Muscle layer of colon (tissue), 2 donors: ENCODE results near the gene CACNA2D2.

Experiments
- H3K27ac ChIP-seq: one replicate; pipeline ENCODE4 v1.7.0; 2013; ENCODE audit warnings: low read depth, mild to moderate bottlenecking, low read length, moderate library complexity
- H3K27me3 ChIP-seq, 2 donors: one replicate each; pipeline ENCODE4 v1.7.0; 2013; ENCODE audit warnings: low read length in 2 of 2, mild to moderate bottlenecking in 2 of 2; ENCODE audit not compliant: insufficient read depth in 2 of 2, control insufficient read depth in 1 of 2
- H3K36me3 ChIP-seq: one replicate; pipeline ENCODE4 v1.7.0; 2013; ENCODE audit warnings: mild to moderate bottlenecking, low read length; ENCODE audit not compliant: insufficient read depth
- H3K4me1 ChIP-seq: one replicate; pipeline ENCODE4 v1.7.0; 2013; ENCODE audit warnings: mild to moderate bottlenecking, low read length; ENCODE audit not compliant: insufficient read depth
- H3K4me3 ChIP-seq, 2 donors: one replicate each; pipeline ENCODE4 v1.7.0; 2013; ENCODE audit warnings: low read length in 2 of 2, low read depth in 1 of 2, mild to moderate bottlenecking in 1 of 2, moderate library complexity in 1 of 2
- H3K9ac ChIP-seq: one replicate; pipeline ENCODE4 v1.7.0; 2013; ENCODE audit warnings: low read length
- H3K9me3 ChIP-seq: one replicate; pipeline ENCODE4 v1.7.0; 2013; ENCODE audit warnings: mild to moderate bottlenecking, low read length
- donor health status: abdominal sarcoma.
- donor health status: Adenocarcinoma of cecum.

The CACNA2D2 gene

DNA sequence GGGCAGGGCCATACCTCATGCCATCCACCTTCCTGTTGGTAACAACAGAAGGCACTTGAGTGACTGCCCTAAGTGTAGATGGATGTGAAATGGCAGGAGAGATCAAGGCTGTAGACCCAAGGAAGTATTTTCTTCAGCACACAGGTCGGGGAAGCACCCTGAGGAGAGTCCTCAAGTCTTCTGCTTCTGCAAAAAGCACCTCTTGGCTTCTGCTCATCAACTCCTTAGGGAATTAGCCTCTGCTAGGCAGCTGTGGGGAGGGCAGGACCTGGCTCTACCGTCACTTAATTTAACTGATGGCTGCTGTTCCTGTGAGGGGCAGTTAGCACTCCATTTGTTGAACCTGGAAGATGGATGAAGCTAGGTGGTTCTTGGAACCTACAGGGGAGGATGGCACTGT is 6.9 kb upstream of the CACNA2D2 start:
- Histone ChIP-seq H3K4me1 (peaks cover 2% of the 10 kb centered on the region), H3K9ac (no peak overlapping the region), H3K27me3 (no peaks in the 10 kb centered on the region)

DNA sequence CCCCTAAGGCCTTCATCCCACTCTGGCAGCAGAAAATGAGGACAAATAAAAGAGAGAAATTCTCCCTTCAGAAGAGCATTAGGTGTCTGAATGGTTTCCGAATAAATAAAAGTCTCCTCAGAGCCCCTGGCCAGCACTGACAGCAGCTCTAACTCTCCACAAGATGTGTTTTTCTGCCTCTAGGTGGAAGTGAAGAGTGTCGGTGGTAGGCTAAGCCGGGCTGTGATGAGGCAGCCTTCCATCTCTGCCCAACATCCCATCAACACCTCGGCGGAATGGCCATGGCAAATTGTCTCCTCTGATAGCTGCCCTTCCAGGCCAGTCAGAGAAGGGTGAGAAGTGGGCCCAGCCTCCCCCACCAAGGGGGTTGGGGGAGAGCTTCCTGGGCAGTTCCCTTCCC is 6.3 kb upstream of the CACNA2D2 start:
- no peak overlapping the region for H3K9ac ChIP-seq
- no peaks in the 10 kb centered on the region for H3K36me3 ChIP-seq
- H3K4me1 ChIP-seq = no peaks in the 10 kb centered on the region
- H3K27ac ChIP-seq = no peak overlapping the region
- no peaks in the 10 kb centered on the region for H3K9me3 ChIP-seq
- H3K27me3 ChIP-seq = no peaks in the 10 kb centered on the region
- H3K4me3 ChIP-seq = no peak overlapping the region

More for the DNA sequence above, 6.9 kb upstream of the CACNA2D2 start:
- Histone ChIP-seq H3K36me3 (no peaks in the 10 kb centered on the region), H3K9me3 (no peaks in the 10 kb centered on the region), H3K4me3 (no peak overlapping the region), H3K27ac (no peak overlapping the region)

DNA sequence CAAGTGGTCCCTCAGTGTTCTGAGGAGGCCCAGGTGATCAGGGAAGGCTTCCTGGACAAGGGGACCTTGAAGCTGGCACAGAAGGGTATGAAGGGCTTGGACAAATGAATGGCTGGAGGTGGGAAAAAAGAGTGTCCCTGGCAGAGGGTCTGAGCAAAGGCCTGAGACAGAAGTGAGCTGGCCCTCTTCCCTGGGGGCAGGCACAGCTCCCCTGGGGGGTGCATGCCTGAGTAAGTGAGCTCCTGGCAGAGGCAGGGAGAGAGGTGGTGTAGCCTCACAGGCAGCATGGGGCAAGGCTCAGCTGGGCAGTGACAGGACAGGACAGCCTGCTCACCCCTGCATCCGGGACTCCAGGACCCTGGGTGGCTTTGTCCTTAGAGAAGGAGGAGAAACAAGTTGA is 5.4 kb upstream of the CACNA2D2 start:
- no peaks in the 10 kb centered on the region for H3K9me3 ChIP-seq
- H3K9ac ChIP-seq = no peak overlapping the region
- no peaks in the 10 kb centered on the region for H3K4me1 ChIP-seq
- no peak overlapping the region for H3K27ac ChIP-seq
- H3K27me3 ChIP-seq = no peaks in the 10 kb centered on the region
- no peaks in the 10 kb centered on the region for H3K36me3 ChIP-seq
- H3K4me3 ChIP-seq = no peak overlapping the region

DNA sequence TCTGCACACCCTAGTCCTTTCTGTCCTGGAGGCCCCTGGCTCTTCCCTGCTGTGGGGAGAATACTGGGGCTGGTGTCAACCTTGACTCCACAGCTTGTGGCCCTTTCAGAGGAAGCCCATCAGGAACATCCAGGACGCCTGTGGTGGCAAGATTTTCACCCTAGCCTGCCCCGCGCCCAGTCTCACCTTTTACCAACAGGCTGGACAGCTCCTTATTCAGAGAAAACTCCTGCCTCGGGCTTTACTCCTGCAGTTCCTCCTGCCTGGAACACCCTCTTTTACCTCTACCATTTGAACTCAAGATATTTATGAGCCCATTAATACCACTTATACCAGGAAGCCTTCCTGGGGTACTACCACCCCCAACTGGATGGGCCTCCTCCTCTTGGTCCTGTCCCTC is 2.7 kb upstream of the CACNA2D2 start:
- Histone ChIP-seq H3K27me3 (peaks cover 0 to 14% of the 10 kb centered on the region in 2 donors), H3K4me1 (peaks cover 5% of the 10 kb centered on the region), H3K4me3 (no peak overlapping the region), H3K36me3 (no peaks in the 10 kb centered on the region), H3K9ac (no peak overlapping the region), H3K27ac (no peak overlapping the region), H3K9me3 (no peaks in the 10 kb centered on the region)

DNA sequence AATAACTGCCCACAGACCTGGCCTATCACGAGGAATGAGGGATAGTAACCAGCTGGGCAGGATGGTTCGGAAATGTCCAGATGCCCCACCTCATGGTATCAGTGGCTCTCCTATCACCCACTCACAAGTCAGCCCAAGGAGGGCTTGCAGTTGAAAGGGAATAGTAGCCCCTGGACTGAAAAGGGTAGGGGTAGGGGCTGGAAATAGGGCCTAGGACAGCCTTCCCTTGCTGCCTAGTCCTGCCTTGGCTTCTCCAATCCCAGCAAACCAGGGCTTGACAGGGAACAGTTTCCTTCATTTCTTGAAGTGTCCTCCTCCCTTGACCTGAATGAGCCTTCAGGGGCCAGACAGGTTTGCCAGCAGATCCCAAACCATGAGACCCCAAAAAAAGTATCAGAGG is 1.2 kb upstream of the CACNA2D2 start:
- Histone ChIP-seq H3K36me3 (no peaks in the 10 kb centered on the region), H3K9me3 (no peaks in the 10 kb centered on the region), H3K4me1 (peaks cover 5% of the 10 kb centered on the region), H3K4me3 (no peak overlapping the region), H3K27me3 (peaks cover 6 to 21% of the 10 kb centered on the region in 2 donors), H3K27ac (no peak overlapping the region), H3K9ac (no peak overlapping the region)

DNA sequence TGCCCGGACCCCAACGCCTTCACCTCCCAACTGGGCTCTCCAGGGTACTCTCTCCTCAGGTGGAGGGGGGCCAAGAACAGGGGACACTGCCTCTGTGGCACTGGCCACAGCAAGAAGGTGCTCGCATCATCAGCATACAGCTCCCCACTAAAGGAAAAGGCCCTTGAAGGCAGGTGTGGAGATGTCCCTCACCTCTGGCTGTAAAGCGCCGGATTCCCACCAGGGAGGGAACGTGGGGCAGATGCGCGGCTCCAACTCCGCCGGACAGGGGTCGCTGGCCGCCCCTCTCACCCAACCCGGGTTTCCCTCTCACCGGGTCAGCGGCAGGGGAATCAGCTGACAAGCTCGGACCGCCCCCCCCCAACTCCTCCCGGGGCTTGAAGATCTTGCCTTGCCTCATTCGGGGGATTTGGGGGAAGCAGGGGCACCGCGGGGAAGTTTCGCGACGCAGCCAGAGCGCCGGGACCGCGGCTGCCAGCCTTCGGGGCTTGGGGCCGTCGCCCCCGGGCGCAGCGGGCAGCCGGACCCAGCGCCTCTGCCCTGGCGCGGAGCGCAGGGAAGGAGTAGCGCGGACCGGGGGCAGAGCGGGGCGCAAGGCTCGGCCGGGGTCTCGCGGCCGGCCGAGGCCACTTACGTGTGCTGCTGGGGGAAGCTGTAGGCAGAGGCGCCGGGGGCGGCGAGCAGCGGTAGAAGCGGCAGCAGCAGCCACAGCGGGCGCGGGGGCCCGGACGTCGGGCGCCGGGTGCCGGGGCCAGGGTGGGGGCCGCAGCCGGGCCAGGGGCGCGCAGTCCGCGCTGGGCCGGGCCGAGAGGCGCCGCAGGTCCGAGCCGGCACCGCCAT is 630 bp downstream of the CACNA2D2 start:
- H3K27ac ChIP-seq = no peak overlapping the region
- peaks cover 5% of the 10 kb centered on the region for H3K4me1 ChIP-seq
- peaks cover 6 to 25% of the 10 kb centered on the region in 2 donors for H3K27me3 ChIP-seq
- no peak overlapping the region for H3K9ac ChIP-seq
- peak overlapping the region; percentile 50 to 56 for H3K4me3 ChIP-seq
- H3K36me3 ChIP-seq = no peaks in the 10 kb centered on the region
- no peaks in the 10 kb centered on the region for H3K9me3 ChIP-seq

DNA sequence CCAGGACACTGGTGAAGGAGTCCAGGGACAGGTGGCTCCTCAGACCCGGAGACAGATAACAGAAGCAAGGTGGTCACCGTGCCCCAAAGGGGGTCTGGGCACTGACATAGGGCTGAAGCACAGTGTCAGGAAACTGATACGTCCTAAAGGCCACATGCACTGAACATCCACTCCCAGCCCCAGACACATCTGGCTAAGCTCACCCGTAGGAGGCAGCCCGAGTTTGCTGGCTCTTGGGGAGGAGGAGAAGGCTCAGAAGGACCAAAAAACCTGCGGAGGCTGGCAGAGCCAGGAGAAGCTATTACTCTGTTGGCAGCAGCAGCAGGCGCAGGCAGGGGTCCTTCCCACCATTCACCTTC is 1.2 kb downstream of the CACNA2D2 start:
- Histone ChIP-seq H3K27ac (no peak overlapping the region), H3K27me3 (peaks cover 6 to 25% of the 10 kb centered on the region in 2 donors), H3K9me3 (no peaks in the 10 kb centered on the region), H3K9ac (no peak overlapping the region), H3K4me3 (no peak overlapping the region), H3K4me1 (peaks cover 5% of the 10 kb centered on the region), H3K36me3 (no peaks in the 10 kb centered on the region)

DNA sequence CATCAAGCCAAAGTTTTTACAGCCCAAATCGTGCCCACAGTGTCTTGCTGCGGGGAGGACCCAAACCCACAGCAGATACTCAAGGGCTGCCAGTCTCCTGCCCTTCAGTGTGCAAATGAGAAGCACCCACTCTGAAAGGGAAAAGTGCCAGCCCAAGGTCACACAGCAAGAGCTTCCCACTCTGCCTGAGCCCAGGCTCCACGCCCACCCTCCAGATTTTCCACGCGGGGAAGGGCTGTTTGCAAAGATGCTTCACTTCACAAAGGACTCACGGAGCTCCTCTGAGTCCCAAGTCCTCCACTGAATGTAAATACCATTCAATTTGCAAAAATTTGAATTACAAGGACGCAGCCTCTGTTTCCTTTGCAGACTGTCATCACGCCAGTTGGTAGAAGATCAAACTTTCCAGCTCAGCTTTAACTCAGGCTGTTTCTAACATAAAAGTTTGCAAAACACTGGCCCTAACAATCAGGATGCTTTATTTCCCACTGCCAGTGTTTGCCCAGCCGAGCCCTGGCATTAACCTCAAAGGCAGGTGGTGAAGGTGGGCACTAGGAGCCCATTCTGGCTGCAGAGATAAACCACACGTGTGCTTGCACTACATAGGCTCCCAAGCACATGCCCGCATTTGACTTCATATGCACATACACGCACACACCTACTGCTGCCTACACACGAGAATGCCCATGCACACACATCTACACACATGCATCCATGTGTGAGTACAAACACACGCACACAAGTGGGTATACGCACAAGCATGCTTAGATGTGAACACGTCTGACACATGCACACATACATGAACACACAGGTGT is 7.6 kb downstream of the CACNA2D2 start:
- H3K9ac ChIP-seq = no peak overlapping the region
- peaks cover 6 to 11% of the 10 kb centered on the region in 2 donors for H3K27me3 ChIP-seq
- no peak overlapping the region for H3K4me3 ChIP-seq
- no peak overlapping the region for H3K27ac ChIP-seq
- H3K9me3 ChIP-seq = no peaks in the 10 kb centered on the region
- no peaks in the 10 kb centered on the region for H3K36me3 ChIP-seq
- no peaks in the 10 kb centered on the region for H3K4me1 ChIP-seq

DNA sequence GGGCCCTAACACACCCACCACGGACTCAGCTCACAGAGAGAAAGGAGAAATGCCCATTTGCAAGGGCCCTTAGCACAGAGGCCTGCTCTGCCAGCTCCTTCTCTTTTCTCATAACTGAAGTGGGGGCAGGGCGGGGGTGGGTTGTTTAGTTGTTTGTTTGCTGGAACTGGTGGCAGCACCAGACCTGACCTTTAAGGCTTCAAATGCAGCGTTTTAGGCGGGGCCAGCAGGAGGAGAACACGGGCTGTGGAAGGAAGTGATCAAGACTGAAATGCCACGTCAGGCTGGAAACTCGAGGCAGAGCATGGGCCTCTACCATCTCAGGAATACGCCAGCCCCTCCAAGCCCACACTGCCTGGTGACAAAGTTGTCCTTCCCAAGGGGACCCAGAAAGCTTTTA is 9.3 kb downstream of the CACNA2D2 start:
- Histone ChIP-seq H3K9me3 (no peaks in the 10 kb centered on the region), H3K4me1 (no peaks in the 10 kb centered on the region), H3K27ac (no peak overlapping the region), H3K27me3 (no peaks in the 10 kb centered on the region), H3K9ac (no peak overlapping the region), H3K4me3 (no peak overlapping the region), H3K36me3 (no peaks in the 10 kb centered on the region)

DNA sequence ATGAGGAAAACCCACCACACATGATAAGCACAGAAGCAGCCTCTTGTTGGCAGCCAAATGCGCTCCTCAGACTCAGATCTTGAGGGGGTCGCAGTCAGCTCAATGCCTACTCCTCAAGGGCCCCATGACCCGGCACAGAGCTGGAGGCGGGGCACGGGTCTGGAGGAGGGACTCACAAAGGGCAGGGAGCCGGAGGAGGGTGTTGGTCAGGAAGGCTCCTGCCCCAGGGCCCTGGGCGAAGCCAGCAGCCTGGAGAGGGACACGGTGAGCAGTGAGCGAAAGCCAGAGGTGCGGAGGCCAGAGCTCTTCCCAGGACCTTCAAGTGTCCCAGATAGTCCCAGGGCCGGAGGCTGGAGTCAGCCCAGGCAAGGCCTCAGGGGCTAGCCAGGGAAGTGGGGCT is 9.8 kb downstream of the CACNA2D2 start:
- Histone ChIP-seq H3K27me3 (no peaks in the 10 kb centered on the region), H3K9ac (no peak overlapping the region), H3K4me1 (no peaks in the 10 kb centered on the region), H3K4me3 (no peak overlapping the region), H3K9me3 (no peaks in the 10 kb centered on the region), H3K27ac (no peak overlapping the region), H3K36me3 (no peaks in the 10 kb centered on the region)

DNA sequence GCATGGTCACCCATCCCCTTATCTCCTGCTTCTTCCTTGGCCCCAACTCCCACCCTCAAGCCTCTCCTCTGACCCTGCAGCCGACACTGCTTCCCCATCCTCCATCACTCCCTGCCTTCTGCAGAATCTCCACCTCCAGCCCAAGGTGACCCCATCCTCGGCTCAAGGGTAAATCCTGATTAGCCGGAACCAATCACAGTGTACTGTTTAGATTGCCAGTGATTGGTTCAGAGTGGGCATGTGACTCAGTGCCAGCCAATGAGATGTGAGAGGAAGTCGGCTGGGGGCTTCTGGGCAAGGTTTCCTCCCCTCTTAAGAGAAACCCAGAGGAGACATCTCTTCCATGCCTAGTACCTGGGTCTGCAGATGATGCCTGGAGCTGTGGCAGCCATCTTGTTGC is 10.3 kb downstream of the CACNA2D2 start:
- Histone ChIP-seq H3K4me1 (no peaks in the 10 kb centered on the region), H3K4me3 (no peak overlapping the region), H3K27me3 (no peaks in the 10 kb centered on the region), H3K36me3 (no peaks in the 10 kb centered on the region), H3K9me3 (no peaks in the 10 kb centered on the region), H3K9ac (no peak overlapping the region), H3K27ac (no peak overlapping the region)
